Activated T-helper 1 cell treated with anti-CD3 and anti-CD28 coated beads, Interleukin-12 subunit alpha, Interleukin-12 subunit beta, Interleukin-2, Interleukin-4 antibody, amounts not matched to agents 30 ng/mL and 10 ng/mL and 1 ng/mL, durations not matched to agents 14 hours and 24 hours and 36 hours (primary cell): ENCODE measurements around the gene XPOT. TPM values are rescaled to one million over a fixed set of nuclear protein-coding genes. Genes with fewer than 3 reads are reported as not detected.

Experiments
- DNase-seq: peaks from one replicate; pipeline ENCODE4 v3.0.0; 2021; ENCODE audit warnings: low spot score
- H3K27ac Mint-ChIP-seq: one replicate; pipeline ENCODE4 v1.8.0; 2021; ENCODE audit warnings: mild to moderate bottlenecking, mixed read lengths
- H3K27me3 Mint-ChIP-seq: one replicate; pipeline ENCODE4 v1.8.0; 2022; ENCODE audit warnings: mild to moderate bottlenecking, moderate library complexity, mixed read lengths; ENCODE audit not compliant: insufficient read depth
- H3K36me3 Mint-ChIP-seq: one replicate; pipeline ENCODE4 v1.8.0; 2021; ENCODE audit warnings: low read depth, mixed read lengths
- H3K4me1 Mint-ChIP-seq: one replicate; pipeline ENCODE4 v1.8.0; 2021; ENCODE audit warnings: low read depth, mixed read lengths
- H3K4me3 Mint-ChIP-seq: one replicate; pipeline ENCODE4 v1.8.0; 2021; ENCODE audit warnings: mild to moderate bottlenecking, moderate library complexity, mixed read lengths
- H3K9me3 Mint-ChIP-seq: one replicate; pipeline ENCODE4 v1.8.0; 2021; ENCODE audit warnings: mixed read lengths
- intact Hi-C: fragments of 100-400 bp; cut with micrococcal nuclease; formaldehyde crosslinking; loops from one replicate; pipeline ENCODE4 v1.15.1; 2024
- total RNA-seq: library from RNA; stranded (reverse); gene quantifications from 2 replicates; pipeline ENCODE4 v1.2.3, GENCODE V29; 2022

The XPOT gene
- total RNA-seq, 1 donor from 2014 or later = 145 TPM

- Mint-ChIP-seq H3K4me1 (peaks cover 11% of the 10 kb centered on the region), H3K4me3 (no peak overlapping the region), H3K27me3 (peaks cover 13% of the 10 kb centered on the region), H3K36me3 (no peaks in the 10 kb centered on the region), H3K27ac (no peak overlapping the region), H3K9me3 (no peaks in the 10 kb centered on the region)
- DNase-seq = no peak
- intact Hi-C loops = no loop called here
Measured at GRCh38 chr12:64395739-64396138, 8.5 kb upstream of the XPOT start.

DNA sequence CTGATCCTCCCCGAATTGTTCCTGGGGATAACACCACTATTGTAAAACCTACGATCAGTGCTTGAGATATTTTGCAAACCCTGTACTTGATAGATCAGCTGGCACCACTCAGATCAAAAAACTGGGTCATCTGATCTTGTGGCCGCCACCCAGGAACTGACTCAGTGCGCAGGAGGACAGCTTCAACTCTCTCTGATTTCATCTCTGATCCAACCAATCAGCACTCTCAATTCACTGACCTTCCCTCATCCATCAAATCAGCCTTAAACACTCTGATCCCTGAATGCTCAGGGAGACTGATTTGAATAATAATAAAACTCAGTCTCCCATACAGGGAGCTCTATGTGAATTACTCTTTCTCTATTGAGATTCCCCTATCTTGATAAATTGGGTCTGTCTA, 4.2 kb upstream of the XPOT start:
- Mint-ChIP-seq H3K4me1 (peaks cover 15% of the 10 kb centered on the region), H3K36me3 (peaks cover 3% of the 10 kb centered on the region), H3K27me3 (peaks cover 4% of the 10 kb centered on the region), H3K9me3 (no peaks in the 10 kb centered on the region), H3K27ac (no peak overlapping the region), H3K4me3 (no peak overlapping the region)
- intact Hi-C loops = loop anchor here (10.0 kb wide), 1 partner anchor 285 kb away; no protein-coding TSS in a partner anchor
- no peak for DNase-seq

- intact Hi-C loops = loop anchor here (10.0 kb wide), 1 partner anchor 283 kb away; no protein-coding TSS in a partner anchor
- no peak overlapping the region for H3K27ac Mint-ChIP-seq
- H3K4me3 Mint-ChIP-seq = no peak overlapping the region
Measured at GRCh38 chr12:64402181-64402580, 2.0 kb upstream of the XPOT start.

DNA sequence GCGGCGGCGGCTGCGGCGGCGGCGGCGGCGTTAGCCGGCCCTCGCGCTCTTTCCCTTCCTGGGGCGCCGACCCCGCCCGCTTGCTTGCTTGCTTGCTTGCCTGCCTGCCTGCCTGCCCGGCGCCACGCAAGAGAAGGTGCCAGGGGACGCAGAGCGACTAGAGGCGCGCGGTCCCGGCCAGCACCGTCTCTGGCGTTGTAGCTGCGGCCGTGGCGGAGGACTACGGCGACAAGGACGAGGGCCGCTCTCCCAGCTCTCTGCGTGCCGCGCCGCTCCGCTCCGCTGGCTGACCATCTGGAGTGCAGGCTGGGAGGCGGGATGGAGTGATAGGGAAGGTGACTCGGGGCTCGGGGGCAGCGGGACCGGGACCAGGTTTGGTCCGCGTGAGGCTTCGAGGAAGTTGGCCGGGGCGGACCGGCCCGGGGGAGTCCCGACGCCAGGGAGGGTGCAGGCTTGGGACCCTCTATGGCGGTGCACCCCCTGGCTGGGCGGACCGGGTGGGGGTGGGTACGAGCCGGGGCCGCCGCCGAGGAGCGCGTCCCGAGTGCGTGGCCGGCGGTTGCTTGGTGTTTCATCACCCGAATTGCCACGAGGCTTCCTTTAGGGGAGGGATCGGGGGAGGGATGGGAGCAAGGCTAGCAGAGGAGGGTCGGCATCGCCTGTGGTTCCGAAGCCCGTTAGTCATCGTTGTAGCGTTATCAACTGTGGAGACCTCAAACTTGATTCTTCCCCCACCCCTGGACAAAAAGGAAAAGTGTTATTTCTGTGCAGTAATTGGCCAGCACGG, 471 bp downstream of the XPOT start:
- H3K27me3 Mint-ChIP-seq = no peaks in the 10 kb centered on the region
- peak overlapping the region; percentile 99 for H3K27ac Mint-ChIP-seq
- H3K4me3 Mint-ChIP-seq = peak overlapping the region; percentile 95
- intact Hi-C loops = loop anchor here (1.0 to 10.0 kb wide), 11 partner anchors 14 to 1898 kb away; partner anchors contain the start of genes GNS, HELB, KICS2 and LEMD3
- peak; percentile 50 for DNase-seq
- H3K9me3 Mint-ChIP-seq = no peaks in the 10 kb centered on the region
- H3K36me3 Mint-ChIP-seq = peaks cover 5% of the 10 kb centered on the region
- H3K4me1 Mint-ChIP-seq = peaks cover 19% of the 10 kb centered on the region

More at GRCh38 chr12:64402181-64402580, 2.0 kb upstream of the XPOT start:
- Mint-ChIP-seq H3K27me3 (no peaks in the 10 kb centered on the region), H3K36me3 (peaks cover 5% of the 10 kb centered on the region), H3K9me3 (no peaks in the 10 kb centered on the region), H3K4me1 (peaks cover 15% of the 10 kb centered on the region)
- no peak for DNase-seq

DNA sequence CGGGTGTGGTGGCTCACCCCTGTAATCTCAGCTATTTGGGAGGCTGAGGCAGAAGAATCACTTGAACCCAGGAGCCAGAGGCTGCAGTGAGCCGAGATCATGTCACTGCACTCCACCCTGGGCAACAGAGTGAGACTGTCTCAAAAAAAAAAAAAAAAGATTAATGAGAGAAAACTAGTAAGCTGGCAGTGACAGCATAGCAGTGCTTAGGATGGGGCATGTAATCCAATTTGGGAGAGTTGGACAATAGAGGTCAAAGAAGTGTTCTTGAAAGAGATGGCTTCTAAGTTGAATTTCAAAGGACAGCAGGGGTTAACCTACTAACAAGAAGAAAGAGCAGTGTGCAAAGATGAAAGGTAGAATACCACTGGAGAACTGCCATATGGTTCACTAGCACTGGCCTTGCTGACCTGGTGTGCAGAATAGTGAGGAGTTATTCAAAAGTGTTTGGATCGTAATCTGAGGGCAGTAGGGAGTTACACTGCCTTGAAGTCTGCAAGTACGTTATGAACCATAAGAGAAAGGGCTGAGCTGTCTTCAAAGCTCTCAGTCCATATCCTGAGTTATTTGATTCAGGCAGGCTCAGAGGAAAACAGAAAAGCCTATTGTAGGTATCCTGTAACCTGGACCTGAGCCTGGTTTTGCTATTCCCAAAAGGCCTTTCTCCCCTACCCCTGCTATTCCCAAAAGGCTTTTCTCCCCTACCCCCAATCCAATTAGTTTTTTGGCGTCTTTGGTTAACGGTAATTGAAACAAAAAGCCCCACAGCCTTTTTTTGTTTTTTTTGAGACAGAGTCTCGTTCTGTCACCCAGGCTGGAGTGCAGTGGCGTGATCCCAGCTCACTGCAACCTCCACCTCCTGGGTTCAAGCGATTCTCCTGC, 3.4 kb downstream of the XPOT start:
- H3K27ac Mint-ChIP-seq = peak overlapping the region; percentile 13
- peaks cover 15% of the 10 kb centered on the region for H3K4me1 Mint-ChIP-seq
- peaks cover 19% of the 10 kb centered on the region for H3K36me3 Mint-ChIP-seq

GRCh38 chr12:64411427-64411826, 7.2 kb downstream of the XPOT start:
- no peaks in the 10 kb centered on the region for H3K27me3 Mint-ChIP-seq
- no peak overlapping the region for H3K27ac Mint-ChIP-seq
- H3K4me3 Mint-ChIP-seq = no peak overlapping the region
- DNase-seq = no peak
- H3K4me1 Mint-ChIP-seq = peaks cover 22% of the 10 kb centered on the region
- H3K9me3 Mint-ChIP-seq = no peaks in the 10 kb centered on the region
- H3K36me3 Mint-ChIP-seq = peaks cover 38% of the 10 kb centered on the region
- intact Hi-C loops = no loop called here

More for the DNA sequence above, 3.4 kb downstream of the XPOT start:
- intact Hi-C loops = loop anchor here (10.0 kb wide), 1 partner anchor 277 kb away; no protein-coding TSS in a partner anchor
- DNase-seq = no peak
- H3K9me3 Mint-ChIP-seq = no peaks in the 10 kb centered on the region
- H3K4me3 Mint-ChIP-seq = no peak overlapping the region
- H3K27me3 Mint-ChIP-seq = no peaks in the 10 kb centered on the region

GRCh38 chr12:64412459-64412858, 8.3 kb downstream of the XPOT start:
- H3K27me3 Mint-ChIP-seq = no peaks in the 10 kb centered on the region
- intact Hi-C loops = no loop called here
- H3K4me1 Mint-ChIP-seq = peaks cover 19% of the 10 kb centered on the region
- H3K4me3 Mint-ChIP-seq = no peak overlapping the region
- H3K27ac Mint-ChIP-seq = no peak overlapping the region
- H3K9me3 Mint-ChIP-seq = no peaks in the 10 kb centered on the region
- no peak for DNase-seq
- peaks cover 45% of the 10 kb centered on the region for H3K36me3 Mint-ChIP-seq

DNA sequence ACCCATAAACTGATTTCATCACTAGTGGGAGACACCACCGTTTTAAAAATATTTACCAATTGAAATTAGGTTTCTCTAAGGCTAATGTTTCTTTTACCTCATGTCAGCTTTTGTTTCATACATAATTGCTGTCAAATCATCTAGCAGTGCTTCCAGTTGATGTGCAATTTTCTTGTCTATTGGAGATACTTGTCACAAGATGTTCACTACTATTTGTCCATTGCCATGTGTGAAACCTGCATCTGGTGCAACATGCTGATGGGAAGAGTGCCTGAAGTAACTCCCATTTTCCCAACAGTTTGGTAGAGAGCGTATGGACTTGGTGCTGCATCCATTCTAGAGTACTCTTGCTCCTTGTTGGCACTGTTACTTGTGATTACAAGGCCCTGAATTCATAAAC, 9.7 kb downstream of the XPOT start:
- no peak overlapping the region for H3K27ac Mint-ChIP-seq
- DNase-seq = no peak
- H3K4me3 Mint-ChIP-seq = no peak overlapping the region
- no peaks in the 10 kb centered on the region for H3K9me3 Mint-ChIP-seq
- no peaks in the 10 kb centered on the region for H3K27me3 Mint-ChIP-seq
- peaks cover 24% of the 10 kb centered on the region for H3K4me1 Mint-ChIP-seq
- intact Hi-C loops = no loop called here
- peaks cover 55% of the 10 kb centered on the region for H3K36me3 Mint-ChIP-seq

- peaks cover 21% of the 10 kb centered on the region for H3K4me1 Mint-ChIP-seq
- no peak for DNase-seq
- peaks cover 54% of the 10 kb centered on the region for H3K36me3 Mint-ChIP-seq
- no peaks in the 10 kb centered on the region for H3K27me3 Mint-ChIP-seq
- H3K27ac Mint-ChIP-seq = peak overlapping the region; percentile 87
- H3K9me3 Mint-ChIP-seq = no peaks in the 10 kb centered on the region
- intact Hi-C loops = loop anchor here (1.0 kb wide), 1 partner anchor 13 kb away; no protein-coding TSS in a partner anchor
- H3K4me3 Mint-ChIP-seq = no peak overlapping the region
Measured at GRCh38 chr12:64418209-64418608, 14.0 kb downstream of the XPOT start.

DNA sequence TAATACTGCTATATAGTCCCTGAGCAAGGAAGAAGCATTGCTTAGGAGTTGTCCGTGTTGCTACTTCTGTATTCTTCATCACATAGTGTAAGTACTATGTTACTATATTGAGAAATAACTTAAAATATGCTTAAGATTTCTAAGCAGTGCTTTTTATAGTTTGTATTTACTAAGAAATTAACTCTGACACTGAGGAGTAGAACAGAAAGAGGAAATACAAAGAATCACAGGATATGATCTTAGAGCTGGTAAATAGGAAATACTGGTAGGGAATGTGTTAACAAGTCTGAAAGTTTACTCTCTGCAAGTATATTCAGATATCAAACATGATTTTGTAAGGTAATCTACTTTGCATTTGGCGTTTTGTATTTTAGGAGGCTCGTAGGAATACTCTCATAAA, 15.5 kb downstream of the XPOT start:
- no peaks in the 10 kb centered on the region for H3K9me3 Mint-ChIP-seq
- peak overlapping the region; percentile 73 for H3K27ac Mint-ChIP-seq
- DNase-seq = no peak
- H3K27me3 Mint-ChIP-seq = no peaks in the 10 kb centered on the region
- H3K36me3 Mint-ChIP-seq = peaks cover 53% of the 10 kb centered on the region
- H3K4me1 Mint-ChIP-seq = peaks cover 19% of the 10 kb centered on the region
- intact Hi-C loops = loop anchor here (2.0 kb wide), 1 partner anchor 25 kb away; no protein-coding TSS in a partner anchor
- H3K4me3 Mint-ChIP-seq = no peak overlapping the region

DNA sequence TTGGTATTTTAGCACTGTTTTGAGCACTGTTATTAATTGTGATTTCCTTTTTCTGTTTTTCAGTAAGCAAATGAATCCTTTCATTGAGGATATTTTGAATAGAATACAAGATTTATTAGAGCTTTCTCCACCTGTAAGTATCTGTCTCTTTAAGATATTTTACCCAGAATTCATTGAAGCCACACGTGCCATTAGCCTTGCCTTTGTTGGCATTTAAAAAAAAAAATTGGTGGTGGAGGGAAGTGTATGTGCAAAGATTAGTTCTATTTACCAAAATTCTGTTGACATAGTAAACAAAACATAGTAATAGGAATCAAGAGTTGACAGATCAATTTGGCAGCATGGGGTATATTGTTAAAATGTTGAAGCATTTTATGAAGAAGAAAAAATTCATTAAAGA, 23.8 kb downstream of the XPOT start:
- DNase-seq = no peak
- Mint-ChIP-seq H3K4me1 (no peaks in the 10 kb centered on the region), H3K9me3 (no peaks in the 10 kb centered on the region), H3K27me3 (no peaks in the 10 kb centered on the region), H3K27ac (no peak overlapping the region), H3K4me3 (no peak overlapping the region), H3K36me3 (peaks cover 68% of the 10 kb centered on the region)
- intact Hi-C loops = no loop called here

- Mint-ChIP-seq H3K9me3 (no peaks in the 10 kb centered on the region), H3K4me3 (no peak overlapping the region), H3K27ac (no peak overlapping the region), H3K36me3 (peaks cover 71% of the 10 kb centered on the region), H3K27me3 (no peaks in the 10 kb centered on the region), H3K4me1 (no peaks in the 10 kb centered on the region)
- no peak for DNase-seq
- intact Hi-C loops = no loop called here
Measured at GRCh38 chr12:64428956-64429355, 24.8 kb downstream of the XPOT start.

- Mint-ChIP-seq H3K27ac (no peak overlapping the region), H3K9me3 (no peaks in the 10 kb centered on the region), H3K4me1 (no peaks in the 10 kb centered on the region), H3K27me3 (no peaks in the 10 kb centered on the region), H3K4me3 (no peak overlapping the region), H3K36me3 (peaks cover 67% of the 10 kb centered on the region)
- no peak for DNase-seq
- intact Hi-C loops = loop anchor here (2.0 kb wide), 1 partner anchor 14 kb away; no protein-coding TSS in a partner anchor
Measured at GRCh38 chr12:64430886-64431285, 26.7 kb downstream of the XPOT start.
